GM19372 (cell line): ENCODE data around the gene SQOR.

Source experiments
- ATAC-seq: cut with Tn5 transposase; IDR thresholded peaks from one replicate; pipeline ENCODE4 v1.9.1; 2021; ENCODE audit warnings: mild to moderate bottlenecking, low read depth, moderate library complexity; ENCODE audit not compliant: unreplicated experiment

The SQOR gene

DNA sequence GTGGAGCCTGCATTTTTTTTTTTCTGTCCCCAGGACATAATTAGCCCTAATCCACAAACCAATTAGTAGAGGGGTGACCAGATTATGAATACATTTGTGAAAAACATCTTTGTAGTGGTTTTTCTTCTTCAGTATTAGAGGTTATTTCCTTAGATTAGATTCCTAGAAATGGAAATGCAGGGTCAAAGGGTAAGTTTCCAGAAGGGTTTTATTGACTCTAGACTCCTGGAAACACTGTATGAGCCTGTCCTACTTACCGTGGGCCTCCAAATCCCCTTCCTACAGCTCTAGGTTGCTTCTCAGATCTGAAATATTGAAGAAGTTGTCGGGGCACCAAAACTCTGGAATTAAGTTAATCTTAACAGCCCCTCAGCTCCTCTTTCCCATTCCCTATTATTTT lies 22.4 kb downstream of the SQOR start:
- ATAC-seq = no peak

- ATAC-seq = no peak
These were observed 23.1 kb downstream of the SQOR start for GRCh38 chr15:45657764-45658545.

- no peak for ATAC-seq
These were observed 25.6 kb downstream of the SQOR start for GRCh38 chr15:45660231-45660979.

DNA sequence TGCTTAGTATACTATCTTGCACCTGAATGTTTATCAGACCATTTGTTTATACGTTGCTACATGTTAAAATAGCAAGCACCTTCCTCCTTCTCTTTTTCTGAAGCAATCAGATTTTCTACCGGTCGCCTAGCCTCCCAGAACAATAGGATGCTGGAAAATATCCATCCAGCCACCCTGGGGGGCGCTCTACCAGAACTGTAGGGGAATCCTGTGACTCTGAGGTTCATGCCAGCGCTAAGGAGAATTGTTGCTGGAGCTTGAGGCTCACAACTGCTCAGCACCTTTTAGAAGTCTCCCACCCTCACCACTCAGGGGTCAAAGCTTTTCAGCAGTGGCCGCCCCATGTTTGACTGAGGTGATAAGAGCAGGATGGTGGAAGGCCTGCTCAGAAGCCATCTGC lies 27.5 kb downstream of the SQOR start:
- ATAC-seq = no peak

DNA sequence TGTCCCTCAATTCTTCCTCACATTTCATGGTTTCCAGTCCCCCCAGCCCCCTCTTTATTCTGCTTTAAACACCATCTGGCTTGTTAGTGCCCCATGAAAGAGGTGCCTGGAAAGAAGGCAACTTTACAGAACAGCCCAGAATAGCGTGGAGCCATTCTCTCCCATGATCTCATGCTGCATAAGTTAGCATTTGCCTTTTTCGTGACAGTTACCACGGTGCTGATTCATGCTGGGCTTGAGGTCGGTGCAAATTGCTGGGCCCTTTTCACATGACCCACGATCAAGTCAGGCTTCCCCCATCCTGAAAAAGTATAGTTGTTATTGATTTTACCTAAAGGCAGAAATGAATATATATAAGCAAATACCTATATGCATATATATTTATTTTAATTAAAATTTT lies 29.6 kb downstream of the SQOR start:
- ATAC-seq = no peak

DNA sequence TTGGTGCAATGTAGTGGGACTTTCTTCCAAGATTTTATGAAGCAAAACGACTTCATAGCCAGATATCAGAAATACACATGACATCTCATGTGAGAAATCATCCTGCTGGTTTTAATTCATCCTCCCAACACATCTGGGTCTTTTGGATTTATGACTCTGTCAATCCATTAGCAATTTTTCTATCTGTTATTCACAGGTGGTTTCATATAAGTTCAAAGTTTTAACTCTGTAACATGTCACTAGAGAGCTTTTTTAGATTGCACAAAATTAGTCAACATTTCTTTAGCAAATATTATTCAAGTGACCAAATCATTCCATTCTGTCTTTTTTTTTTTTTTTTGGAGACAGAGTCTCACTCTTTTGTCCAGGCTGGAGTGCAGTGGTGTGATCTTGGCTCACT lies 30.4 kb downstream of the SQOR start:
- no peak for ATAC-seq

- ATAC-seq = no peak
These were observed 31.5 kb downstream of the SQOR start for GRCh38 chr15:45666119-45666875.

DNA sequence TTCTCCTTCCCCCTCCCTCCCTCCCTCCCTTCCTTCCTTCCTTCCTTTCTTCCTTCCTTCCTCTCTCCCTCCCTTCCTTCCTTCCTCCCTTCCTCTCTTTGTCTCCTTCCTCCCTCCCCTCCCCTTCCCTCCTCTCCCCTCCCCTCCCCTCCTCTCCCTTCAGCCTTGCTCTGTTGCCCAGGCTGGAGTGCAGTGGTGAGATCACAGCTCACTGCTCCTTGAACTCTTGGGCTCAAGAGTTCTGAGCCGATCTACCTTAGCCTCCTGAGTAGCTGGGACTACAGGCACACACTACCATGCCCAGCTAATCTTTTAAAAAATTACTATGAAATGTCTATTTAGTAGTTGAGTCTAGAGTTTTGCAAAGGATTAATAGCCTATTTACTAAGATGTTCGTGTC lies 32.2 kb downstream of the SQOR start:
- no peak for ATAC-seq

- ATAC-seq = no peak
These were observed 33.6 kb downstream of the SQOR start for GRCh38 chr15:45668386-45668785.

- ATAC-seq = no peak
These were observed 34.6 kb downstream of the SQOR start for GRCh38 chr15:45669422-45669821.

GRCh38 chr15:45670091-45670490 lies 35.3 kb downstream of the SQOR start:
- no peak for ATAC-seq

GRCh38 chr15:45670511-45670910 lies 35.7 kb downstream of the SQOR start:
- no peak for ATAC-seq

- no peak for ATAC-seq
These were observed 39.8 kb downstream of the SQOR start for GRCh38 chr15:45674677-45675076.

GRCh38 chr15:45677797-45678196 lies 43.0 kb downstream of the SQOR start:
- no peak for ATAC-seq

- ATAC-seq = no peak
These were observed 43.8 kb downstream of the SQOR start for GRCh38 chr15:45678459-45679178.

GRCh38 chr15:45684533-45684932 lies 49.7 kb downstream of the SQOR start:
- ATAC-seq = no peak

- ATAC-seq = no peak
These were observed 54.8 kb downstream of the SQOR start for GRCh38 chr15:45689616-45690015.

DNA sequence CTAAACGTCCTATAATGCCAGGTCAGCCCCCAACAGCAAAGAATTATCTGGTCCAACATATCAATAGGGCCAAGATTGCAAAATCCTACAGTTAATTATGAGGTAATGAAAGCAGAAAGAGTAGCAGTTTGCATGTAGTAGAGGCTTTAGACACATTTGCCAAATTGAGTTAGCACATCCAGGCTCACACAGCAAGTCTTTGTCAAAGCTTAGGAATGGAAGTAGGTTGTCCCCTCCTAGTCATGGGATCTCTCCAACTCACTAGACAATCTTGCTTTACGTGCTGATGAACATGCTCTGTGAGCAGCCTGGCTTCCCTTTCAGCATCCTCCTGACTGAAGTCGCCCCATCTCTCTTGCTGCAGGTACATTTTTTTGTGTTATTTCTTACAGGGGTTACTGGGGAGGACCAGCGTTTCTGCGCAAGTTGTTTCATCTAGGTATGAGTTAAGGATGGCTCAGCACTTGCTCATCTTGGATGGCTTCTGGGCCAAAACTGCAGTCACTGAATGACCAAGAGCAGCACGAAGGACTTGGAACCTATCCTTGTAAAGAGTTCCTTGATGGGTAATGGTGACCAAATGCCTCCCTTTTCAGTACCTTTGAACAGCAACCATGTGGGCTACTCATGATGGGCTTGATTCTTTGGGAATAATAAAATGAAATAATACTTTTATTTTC lies 55.9 kb downstream of the SQOR start:
- no peak for ATAC-seq

- no peak for ATAC-seq
These were observed 66.3 kb downstream of the SQOR start for GRCh38 chr15:45701108-45701507.

DNA sequence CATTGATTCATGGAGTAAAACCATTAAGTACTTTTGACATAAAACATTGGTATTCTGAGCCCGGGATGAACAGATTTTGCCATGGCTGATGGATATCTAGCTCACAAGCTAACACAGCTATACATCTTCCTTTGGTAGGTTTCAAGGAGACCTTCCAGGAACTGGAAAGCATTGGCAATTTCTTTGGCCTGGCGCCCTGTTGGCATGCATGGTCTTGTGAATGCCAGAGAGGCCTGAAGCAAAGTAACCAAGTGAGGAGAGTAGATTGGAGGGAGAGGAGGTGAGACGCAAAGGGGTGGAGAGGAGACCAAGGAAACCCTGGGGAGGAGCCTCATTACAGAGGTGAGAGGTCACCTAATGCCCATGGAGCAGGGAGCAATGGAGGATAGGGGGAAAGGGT lies 67.2 kb downstream of the SQOR start:
- no peak for ATAC-seq
